Neural cell (in vitro differentiated cells): ENCODE data around the gene AZU1. TPM values are rescaled to one million over a fixed set of nuclear protein-coding genes. Genes with fewer than 3 reads are reported as not detected.

Source experiments
- H2AFZ ChIP-seq: fragments of 200-600, 300-800 bp; sonication (generic), shearing (Covaris generic); 2 replicates; pipeline ENCODE4 v1.6.0; 2014; ENCODE audit warnings: low read depth, mild to moderate bottlenecking, antibody characterized with exemption, low read length, moderate library complexity
- H3F3A ChIP-seq: fragments of 200-600 bp; shearing (Covaris generic); 2 replicates; pipeline ENCODE4 v1.6.1; 2016; ENCODE audit warnings: mild to moderate bottlenecking, moderate library complexity, mixed read lengths, antibody characterized with exemption, low read length; ENCODE audit not compliant: insufficient read depth, poor library complexity, severe bottlenecking
- H3K27ac ChIP-seq: fragments of 200-600, 300-800 bp; sonication (generic), shearing (Covaris generic); 2 replicates; pipeline ENCODE4 v1.5.1; 2014; ENCODE audit warnings: mild to moderate bottlenecking, low read length, moderate library complexity
- H3K27me3 ChIP-seq: fragments of 300-800, 200-600 bp; sonication (generic), shearing (Covaris generic); 2 replicates; pipeline ENCODE4 v1.6.0; 2014; ENCODE audit warnings: mild to moderate bottlenecking, low read depth, low read length, moderate library complexity; ENCODE audit not compliant: insufficient read depth
- H3K36me3 ChIP-seq: fragments of 300-800, 200-600 bp; sonication (generic), shearing (Covaris generic); 2 replicates; pipeline ENCODE4 v1.5.1; 2014; ENCODE audit warnings: mild to moderate bottlenecking, antibody characterized with exemption, low read length, moderate library complexity; ENCODE audit not compliant: insufficient read depth
- H3K4me2 ChIP-seq: fragments of 300-800, 200-600 bp; sonication (generic), shearing (Covaris generic); 2 replicates; pipeline ENCODE4 v1.6.0; 2014; ENCODE audit warnings: mild to moderate bottlenecking, low read length
- H3K4me3 ChIP-seq: fragments of 300-800, 200-600 bp; sonication (generic), shearing (Covaris generic); 2 replicates; pipeline ENCODE4 v1.5.1; 2014; ENCODE audit warnings: mild to moderate bottlenecking, low read length, moderate library complexity
- H3K79me2 ChIP-seq: fragments of 200-600 bp; shearing (Covaris generic); replicated peaks from 2 replicates; pipeline ENCODE4 v1.6.0; 2014; ENCODE audit warnings: mild to moderate bottlenecking, low read length, moderate library complexity; ENCODE audit not compliant: insufficient read depth
- H3K9ac ChIP-seq: fragments of 300-800, 200-600 bp; sonication (generic), shearing (Covaris generic); 2 replicates; pipeline ENCODE4 v1.6.1; 2016; ENCODE audit warnings: mild to moderate bottlenecking, low read length, mixed read lengths
- H3K9me2 ChIP-seq: fragments of 200-600 bp; shearing (Covaris generic); 2 replicates; pipeline ENCODE4 v1.6.1; 2016; ENCODE audit warnings: mild to moderate bottlenecking, low read length, mixed read lengths; ENCODE audit not compliant: insufficient read depth
- H3K9me3 ChIP-seq: fragments of 200-600, 300-800 bp; sonication (generic), shearing (Covaris generic); 2 replicates; pipeline ENCODE4 v1.6.1; 2016; ENCODE audit warnings: mild to moderate bottlenecking, mixed run types, low read length, moderate library complexity, mixed read lengths
- H4K20me1 ChIP-seq: fragments of 200-600 bp; shearing (Covaris generic); 2 replicates; pipeline ENCODE4 v1.6.1; 2016; ENCODE audit warnings: mild to moderate bottlenecking, mixed run types; ENCODE audit not compliant: insufficient read depth
- CTCF ChIP-seq: fragments of 450-650 bp; IDR thresholded peaks from 2 replicates; pipeline ENCODE4 v1.5.1; 2014; ENCODE audit warnings: antibody characterized with exemption, mild to moderate bottlenecking, moderate library complexity; ENCODE audit not compliant: poor library complexity, severe bottlenecking
- EP300 ChIP-seq: fragments of 450-650 bp; conservative IDR thresholded peaks from 2 replicates; pipeline ENCODE4 v1.6.1; 2014; ENCODE audit warnings: antibody characterized with exemption, mild to moderate bottlenecking, moderate library complexity; ENCODE audit not compliant: poor library complexity, severe bottlenecking
- EZH2 ChIP-seq: fragments of 200-600, 300-800 bp; shearing (Covaris generic), sonication (generic); IDR thresholded peaks from 2 replicates; pipeline ENCODE4 v1.6.1; 2014; ENCODE audit warnings: antibody characterized with exemption, low read length, borderline replicate concordance, mild to moderate bottlenecking; ENCODE audit not compliant: insufficient read depth, poor library complexity, severe bottlenecking
- MXI1 ChIP-seq: fragments of 450-650 bp; conservative IDR thresholded peaks from 2 replicates; pipeline ENCODE4 v1.6.1; 2014; ENCODE audit warnings: antibody characterized with exemption, mild to moderate bottlenecking; ENCODE audit not compliant: poor library complexity, severe bottlenecking
- POLR2AphosphoS5 ChIP-seq: IDR thresholded peaks from 2 replicates; pipeline ENCODE4 v1.6.1; 2012
- RAD21 ChIP-seq: fragments of 450-650 bp; conservative IDR thresholded peaks from 2 replicates; pipeline ENCODE4 v1.6.1; 2014; ENCODE audit warnings: antibody characterized with exemption, mild to moderate bottlenecking, moderate library complexity
- SMC3 ChIP-seq: fragments of 450-650 bp; conservative IDR thresholded peaks from 2 replicates; pipeline ENCODE4 v1.6.1; 2014; ENCODE audit warnings: antibody characterized with exemption, mild to moderate bottlenecking, moderate library complexity; ENCODE audit not compliant: poor library complexity
- TAF1 ChIP-seq: IDR thresholded peaks from 2 replicates; pipeline ENCODE4 v1.6.1; 2012; ENCODE audit warnings: low read depth
- polyA plus RNA-seq: library from polyadenylated mRNA; depleted of rRNA; stranded (reverse); fragments of >200 nt; gene quantifications from 2 replicates; pipeline ENCODE4 v1.2.3, GENCODE V29; 2014
- TF ChIP-seq, protein P1 (sequence below): IDR thresholded peaks from 2 replicates; pipeline ENCODE4 v1.6.1; 2012; ENCODE audit warnings: borderline replicate concordance

The AZU1 gene
- polyA plus RNA-seq, 1 donor from 2014 or later, result 1.1 TPM

DNA sequence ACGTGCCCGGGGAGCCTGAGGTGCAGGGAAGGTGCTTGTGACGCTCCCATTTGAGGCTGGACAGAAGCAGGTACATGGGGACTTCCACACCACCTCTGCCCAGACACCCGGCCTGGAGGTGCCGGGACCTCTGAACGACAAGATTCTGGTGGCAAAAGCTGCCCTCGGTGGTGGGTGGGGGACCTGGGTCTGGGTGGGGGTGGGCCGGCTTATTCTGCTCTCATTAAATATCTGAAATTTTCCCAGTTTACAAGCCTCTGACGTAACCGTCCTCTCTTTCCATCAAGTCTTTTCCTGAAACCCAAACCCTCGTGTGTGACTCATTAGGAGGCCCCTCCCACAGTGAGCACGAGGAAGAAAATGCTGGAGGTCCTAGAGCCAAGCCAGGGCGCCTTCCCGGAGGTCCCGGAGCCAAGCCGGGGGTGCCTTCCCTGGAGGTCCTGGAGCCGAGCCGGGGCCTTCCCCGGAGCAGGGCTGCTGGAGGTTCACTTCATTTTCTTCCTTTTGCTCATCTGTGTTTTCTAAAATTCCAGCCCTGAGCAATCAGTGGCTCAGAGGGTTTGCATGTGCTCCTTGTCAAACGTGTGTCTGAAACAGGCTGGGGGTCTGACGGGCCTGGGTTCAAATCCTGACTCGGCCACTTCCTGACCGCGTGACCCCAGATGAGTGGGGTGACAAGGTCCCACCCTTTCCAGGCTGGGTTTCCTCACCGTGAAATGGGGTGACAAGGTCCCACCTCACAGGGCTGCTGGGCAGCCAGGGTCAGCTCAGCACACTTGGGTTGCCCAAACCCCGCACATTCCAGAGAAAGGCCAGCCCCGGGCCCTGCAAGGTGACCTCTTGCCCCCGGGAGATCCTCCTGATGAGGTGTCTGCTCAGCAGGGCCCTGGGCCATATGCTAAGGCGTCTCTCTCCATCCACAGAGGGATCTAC is 41.9 kb downstream of the AZU1 start:
- Histone ChIP-seq H3K4me2 (no peak overlapping the region), H3K9ac (no peak overlapping the region), H3K9me2 (no peaks in the 10 kb centered on the region), H3F3A (no peaks in the 10 kb centered on the region), H3K36me3 (no peaks in the 10 kb centered on the region), H3K27me3 (no peaks in the 10 kb centered on the region), H4K20me1 (no peaks in the 10 kb centered on the region), H3K9me3 (no peaks in the 10 kb centered on the region), H3K4me3 (no peak overlapping the region), H2AFZ (no peak overlapping the region), H3K79me2 (no peaks in the 10 kb centered on the region), H3K27ac (no peak overlapping the region)
- TF ChIP-seq EP300, result no peak
- no peak for TF ChIP-seq RAD21
- TF ChIP-seq, protein P1, sequence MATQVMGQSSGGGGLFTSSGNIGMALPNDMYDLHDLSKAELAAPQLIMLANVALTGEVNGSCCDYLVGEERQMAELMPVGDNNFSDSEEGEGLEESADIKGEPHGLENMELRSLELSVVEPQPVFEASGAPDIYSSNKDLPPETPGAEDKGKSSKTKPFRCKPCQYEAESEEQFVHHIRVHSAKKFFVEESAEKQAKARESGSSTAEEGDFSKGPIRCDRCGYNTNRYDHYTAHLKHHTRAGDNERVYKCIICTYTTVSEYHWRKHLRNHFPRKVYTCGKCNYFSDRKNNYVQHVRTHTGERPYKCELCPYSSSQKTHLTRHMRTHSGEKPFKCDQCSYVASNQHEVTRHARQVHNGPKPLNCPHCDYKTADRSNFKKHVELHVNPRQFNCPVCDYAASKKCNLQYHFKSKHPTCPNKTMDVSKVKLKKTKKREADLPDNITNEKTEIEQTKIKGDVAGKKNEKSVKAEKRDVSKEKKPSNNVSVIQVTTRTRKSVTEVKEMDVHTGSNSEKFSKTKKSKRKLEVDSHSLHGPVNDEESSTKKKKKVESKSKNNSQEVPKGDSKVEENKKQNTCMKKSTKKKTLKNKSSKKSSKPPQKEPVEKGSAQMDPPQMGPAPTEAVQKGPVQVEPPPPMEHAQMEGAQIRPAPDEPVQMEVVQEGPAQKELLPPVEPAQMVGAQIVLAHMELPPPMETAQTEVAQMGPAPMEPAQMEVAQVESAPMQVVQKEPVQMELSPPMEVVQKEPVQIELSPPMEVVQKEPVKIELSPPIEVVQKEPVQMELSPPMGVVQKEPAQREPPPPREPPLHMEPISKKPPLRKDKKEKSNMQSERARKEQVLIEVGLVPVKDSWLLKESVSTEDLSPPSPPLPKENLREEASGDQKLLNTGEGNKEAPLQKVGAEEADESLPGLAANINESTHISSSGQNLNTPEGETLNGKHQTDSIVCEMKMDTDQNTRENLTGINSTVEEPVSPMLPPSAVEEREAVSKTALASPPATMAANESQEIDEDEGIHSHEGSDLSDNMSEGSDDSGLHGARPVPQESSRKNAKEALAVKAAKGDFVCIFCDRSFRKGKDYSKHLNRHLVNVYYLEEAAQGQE, result no peak
- TF ChIP-seq CTCF, result no peak

DNA sequence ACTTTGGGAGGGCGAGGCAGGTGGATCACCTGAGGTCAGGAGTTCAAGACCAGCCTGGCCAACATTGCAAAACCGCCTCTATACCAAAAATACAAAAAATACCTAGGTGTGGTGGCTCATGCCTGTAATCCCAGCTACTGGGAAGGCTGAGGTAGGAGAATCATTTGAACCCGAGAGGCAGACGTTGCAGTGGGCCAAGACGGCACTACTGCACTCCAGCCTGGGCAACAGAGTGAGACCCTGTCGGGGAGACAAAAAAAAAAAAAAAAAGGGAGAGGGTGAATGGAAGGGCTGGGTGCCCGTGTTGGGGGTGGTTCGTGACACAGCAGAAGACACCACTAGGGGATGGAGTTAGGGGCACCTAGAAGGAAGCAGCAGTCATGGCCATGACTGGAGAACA is 42.7 kb downstream of the AZU1 start:
- Histone ChIP-seq H3K79me2 (no peaks in the 10 kb centered on the region), H3K4me3 (no peak overlapping the region), H2AFZ (no peak overlapping the region), H4K20me1 (no peaks in the 10 kb centered on the region), H3K4me2 (no peak overlapping the region), H3K27ac (no peak overlapping the region), H3K27me3 (no peaks in the 10 kb centered on the region), H3F3A (no peaks in the 10 kb centered on the region), H3K36me3 (no peaks in the 10 kb centered on the region), H3K9me3 (no peaks in the 10 kb centered on the region), H3K9me2 (no peaks in the 10 kb centered on the region), H3K9ac (no peak overlapping the region)
- TF ChIP-seq CTCF, result no peak
- no peak for TF ChIP-seq POLR2AphosphoS5
- TF ChIP-seq RAD21, result no peak
- no peak for TF ChIP-seq EZH2
- no peak for TF ChIP-seq EP300
- no peak for TF ChIP-seq MXI1
- TF ChIP-seq TAF1, result no peak
- TF ChIP-seq SMC3, result no peak
- TF ChIP-seq, protein P1, result no peak
